ENCODE results near the gene MS4A15.

DNA sequence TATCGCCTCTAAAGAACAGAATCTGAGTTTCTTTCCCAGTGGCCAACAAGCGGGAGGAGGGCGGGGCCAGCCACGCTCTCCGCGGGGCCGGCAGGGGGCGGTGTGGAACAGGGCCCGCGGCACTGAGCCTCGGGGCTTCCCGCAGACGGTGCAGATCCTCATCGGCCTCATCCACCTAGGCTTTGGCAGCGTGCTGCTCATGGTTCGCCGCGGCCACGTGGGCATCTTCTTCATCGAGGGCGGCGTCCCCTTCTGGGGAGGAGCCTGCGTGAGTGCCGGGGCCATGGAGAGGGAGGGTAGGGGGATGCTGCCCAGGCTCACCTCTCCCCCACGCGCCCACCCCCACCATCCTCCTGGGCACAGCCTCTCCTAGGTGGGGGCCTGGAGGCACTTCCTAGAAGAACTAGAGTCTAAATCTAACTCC is 10.7 kb downstream of the MS4A15 start:
- TF ChIP-seq, protein P1, sequence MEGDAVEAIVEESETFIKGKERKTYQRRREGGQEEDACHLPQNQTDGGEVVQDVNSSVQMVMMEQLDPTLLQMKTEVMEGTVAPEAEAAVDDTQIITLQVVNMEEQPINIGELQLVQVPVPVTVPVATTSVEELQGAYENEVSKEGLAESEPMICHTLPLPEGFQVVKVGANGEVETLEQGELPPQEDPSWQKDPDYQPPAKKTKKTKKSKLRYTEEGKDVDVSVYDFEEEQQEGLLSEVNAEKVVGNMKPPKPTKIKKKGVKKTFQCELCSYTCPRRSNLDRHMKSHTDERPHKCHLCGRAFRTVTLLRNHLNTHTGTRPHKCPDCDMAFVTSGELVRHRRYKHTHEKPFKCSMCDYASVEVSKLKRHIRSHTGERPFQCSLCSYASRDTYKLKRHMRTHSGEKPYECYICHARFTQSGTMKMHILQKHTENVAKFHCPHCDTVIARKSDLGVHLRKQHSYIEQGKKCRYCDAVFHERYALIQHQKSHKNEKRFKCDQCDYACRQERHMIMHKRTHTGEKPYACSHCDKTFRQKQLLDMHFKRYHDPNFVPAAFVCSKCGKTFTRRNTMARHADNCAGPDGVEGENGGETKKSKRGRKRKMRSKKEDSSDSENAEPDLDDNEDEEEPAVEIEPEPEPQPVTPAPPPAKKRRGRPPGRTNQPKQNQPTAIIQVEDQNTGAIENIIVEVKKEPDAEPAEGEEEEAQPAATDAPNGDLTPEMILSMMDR (IDR thresholded peaks at IDR 0.05): peak in 1 of 6 experiments; percentile 28
- TF ChIP-seq POLR2A (IDR thresholded peaks at IDR 0.05): no peak
